NCI-H2081 treated with DMSO at 0.1 percent for 48 hours (cell line): ENCODE measurements around the gene G6PC3.

Source experiments
- DNase-seq: peaks from one replicate; lab custom pipeline; 2025; lab: John Stamatoyannopoulos, UW

Gene G6PC3

GRCh38 chr17:44122816-44123355 is 52.4 kb downstream of the G6PC3 start:
- no peak for DNase-seq

GRCh38 chr17:44123356-44124117 is 53.0 kb downstream of the G6PC3 start, which contains the start of gene HDAC5:
TSS of gene HDAC5 (minus strand) at chr17:44123641. CDS start at chr17:44117515, 6,126 bp downstream.
- DNase-seq: peak; percentile 47

GRCh38 chr17:44124118-44124438 is 53.5 kb downstream of the G6PC3 start:
- no peak for DNase-seq
